AG04450 (cell line): Measurements from ENCODE around the gene NSMF. TPM values are rescaled to one million over a fixed set of nuclear protein-coding genes. Genes with fewer than 3 reads are reported as not detected.
A peak's percentile ranks its signal among the peaks of the same experiment; 100 is the strongest.
"Not testable (repeated sequence)": the region's sequence is repeated elsewhere in the genome, so short reads cannot be mapped to it uniquely, and the experiment has no call there.

Experiments
- CTCF ChIA-PET: fragments of 300-600, 350-600 bp; formaldehyde crosslinking; extraction: SDS; loops from one replicate; lab custom pipeline; 2022; ENCODE audit warnings: antibody characterized with exemption, inconsistent platforms; lab: Charles Lee
- POLR2A ChIA-PET: fragments of 350-600 bp; formaldehyde crosslinking; extraction: SDS; loops from one replicate; lab custom pipeline; 2021; ENCODE audit warnings: antibody characterized with exemption, inconsistent platforms; lab: Yijun Ruan, JAX
- DNase-seq: peaks from one replicate; pipeline ENCODE4 v3.0.0-alpha.2; 2011; ENCODE audit warnings: low read depth, low spot score
- H3K27ac ChIP-seq: one replicate; pipeline ENCODE4 v1.5.1; 2012; ENCODE audit warnings: low read depth, low read length, control low read depth
- H3K27me3 ChIP-seq: one replicate; pipeline ENCODE4 v1.6.0; 2012; ENCODE audit warnings: low read length; ENCODE audit not compliant: control insufficient read depth, insufficient read depth
- H3K4me3 ChIP-seq: 2 replicates; pipeline ENCODE4 v1.5.1; 2011; ENCODE audit warnings: mild to moderate bottlenecking, low read depth, low read length, control low read depth
- H3K9me3 ChIP-seq: 2 replicates; pipeline ENCODE4 v1.5.1; 2012; ENCODE audit warnings: low read length; ENCODE audit not compliant: control insufficient read depth, insufficient read depth
- polyA plus RNA-seq: library from polyadenylated mRNA; depleted of rRNA; stranded (reverse); fragments of >200 nt; gene quantifications from 2 replicates; pipeline ENCODE4 v1.2.3, GENCODE V29; 2011
- TF ChIP-seq, protein P1 (sequence below): IDR thresholded peaks from 2 replicates; pipeline ENCODE4 v1.5.1; 2011; ENCODE audit warnings: low read depth, low read length, control low read depth, inconsistent platforms

Gene NSMF
- polyA plus RNA-seq, 1 experiment = 20.7 TPM

GRCh38 chr9:137454145-137454596 is 5.0 kb downstream of the NSMF start:
- no peaks in the 10 kb centered on the region for H3K27me3 ChIP-seq
- DNase-seq = no peak
- no peaks in the 10 kb centered on the region; the same call in 1 of the 2 replicates for H3K9me3 ChIP-seq
- H3K27ac ChIP-seq = no peak overlapping the region
- CTCF ChIA-PET = no interaction called here
- TF ChIP-seq, protein P1, sequence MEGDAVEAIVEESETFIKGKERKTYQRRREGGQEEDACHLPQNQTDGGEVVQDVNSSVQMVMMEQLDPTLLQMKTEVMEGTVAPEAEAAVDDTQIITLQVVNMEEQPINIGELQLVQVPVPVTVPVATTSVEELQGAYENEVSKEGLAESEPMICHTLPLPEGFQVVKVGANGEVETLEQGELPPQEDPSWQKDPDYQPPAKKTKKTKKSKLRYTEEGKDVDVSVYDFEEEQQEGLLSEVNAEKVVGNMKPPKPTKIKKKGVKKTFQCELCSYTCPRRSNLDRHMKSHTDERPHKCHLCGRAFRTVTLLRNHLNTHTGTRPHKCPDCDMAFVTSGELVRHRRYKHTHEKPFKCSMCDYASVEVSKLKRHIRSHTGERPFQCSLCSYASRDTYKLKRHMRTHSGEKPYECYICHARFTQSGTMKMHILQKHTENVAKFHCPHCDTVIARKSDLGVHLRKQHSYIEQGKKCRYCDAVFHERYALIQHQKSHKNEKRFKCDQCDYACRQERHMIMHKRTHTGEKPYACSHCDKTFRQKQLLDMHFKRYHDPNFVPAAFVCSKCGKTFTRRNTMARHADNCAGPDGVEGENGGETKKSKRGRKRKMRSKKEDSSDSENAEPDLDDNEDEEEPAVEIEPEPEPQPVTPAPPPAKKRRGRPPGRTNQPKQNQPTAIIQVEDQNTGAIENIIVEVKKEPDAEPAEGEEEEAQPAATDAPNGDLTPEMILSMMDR = no peak
- no peak overlapping the region for H3K4me3 ChIP-seq
- POLR2A ChIA-PET = interaction anchor here (1.1 kb wide), 1 partner anchor 213 kb away, joined by 3 read pairs; the partner anchor contains the start of gene TUBB4B

DNA sequence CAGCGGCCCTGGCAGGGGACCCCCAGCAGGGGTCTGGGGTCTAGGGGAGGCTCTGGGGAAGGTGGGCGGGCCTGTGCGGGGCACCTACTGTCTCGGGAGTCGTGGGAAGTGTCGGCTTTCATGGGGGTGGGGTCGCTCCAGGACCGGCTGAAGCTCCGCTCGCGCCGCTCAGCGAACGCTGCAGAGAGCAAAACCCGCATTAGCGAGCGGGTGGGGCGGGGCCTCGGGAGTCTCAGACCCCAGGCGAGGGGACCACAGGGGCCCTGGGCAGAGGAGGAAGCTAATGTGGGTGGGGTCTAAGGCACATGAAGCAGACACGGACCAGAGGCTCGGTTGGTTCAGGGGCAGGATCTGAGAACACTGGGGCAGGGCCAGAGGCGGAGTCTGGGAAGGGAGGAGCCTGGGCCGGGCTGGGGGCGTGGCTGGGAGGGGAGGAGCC is 5.5 kb downstream of the NSMF start:
- ChIA-PET CTCF (no interaction called here), POLR2A (interaction anchor here (1.1 kb wide), 1 partner anchor 213 kb away, joined by 3 read pairs; the partner anchor contains the start of gene TUBB4B)
- H3K4me3 ChIP-seq = peak overlapping the region; percentile 31; the same call in 1 of the 2 replicates
- H3K27me3 ChIP-seq = no peaks in the 10 kb centered on the region
- no peaks in the 10 kb centered on the region; the same call in 1 of the 2 replicates for H3K9me3 ChIP-seq
- no peak overlapping the region for H3K27ac ChIP-seq
- TF ChIP-seq, protein P1 = no peak
- DNase-seq = peak; percentile 20

GRCh38 chr9:137452761-137453642 is 6.1 kb downstream of the NSMF start:
- no peak overlapping the region for H3K4me3 ChIP-seq
- no peaks in the 10 kb centered on the region for H3K27me3 ChIP-seq
- CTCF ChIA-PET = no interaction called here
- H3K9me3 ChIP-seq = no peaks in the 10 kb centered on the region; the same call in 1 of the 2 replicates
- POLR2A ChIA-PET = interaction anchor here (1.1 kb wide), 1 partner anchor 212 kb away, joined by 3 read pairs; the partner anchor contains the start of gene TUBB4B
- no peak for DNase-seq
- no peak overlapping the region for H3K27ac ChIP-seq
- TF ChIP-seq, protein P1 = no peak

DNA sequence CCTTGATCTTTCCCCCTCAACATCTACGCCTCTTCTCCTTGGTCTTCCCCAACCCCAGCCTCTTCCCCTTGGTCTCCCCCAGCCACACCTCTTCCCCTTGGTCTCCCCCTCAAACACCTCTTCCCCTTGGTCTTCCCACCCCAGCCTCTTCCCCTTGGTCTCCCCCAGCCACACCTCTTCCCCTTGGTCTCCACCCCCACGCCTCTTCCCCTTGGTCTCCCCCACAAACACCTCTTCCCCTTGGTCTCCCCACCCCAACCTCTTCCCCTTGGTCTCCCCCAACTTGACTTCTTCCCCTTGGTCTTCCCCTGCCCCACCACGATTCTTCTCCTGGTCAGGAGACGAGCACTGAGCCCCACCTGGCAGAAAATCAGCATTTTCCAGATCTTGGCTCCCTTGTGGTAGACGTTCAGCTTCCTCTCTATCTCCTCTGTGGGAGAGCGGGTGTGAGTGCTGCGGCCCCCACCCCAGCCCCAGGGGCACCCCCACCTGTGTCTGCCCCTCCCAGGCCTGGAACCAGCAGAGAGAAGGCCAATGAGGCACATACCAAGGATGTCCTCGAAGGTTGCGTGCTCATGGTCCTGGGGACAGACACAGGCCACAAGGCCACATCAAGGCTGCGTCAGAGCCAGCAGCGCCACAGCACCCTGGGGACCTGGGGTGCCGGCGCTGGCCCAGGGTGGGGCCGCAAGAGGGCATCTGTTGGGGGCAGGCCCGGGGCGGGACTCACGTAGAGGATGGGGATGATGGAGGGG is 7.0 kb downstream of the NSMF start:
- POLR2A ChIA-PET = no interaction called here
- no peak overlapping the region for H3K4me3 ChIP-seq
- DNase-seq = no peak
- CTCF ChIA-PET = no interaction called here
- H3K27me3 ChIP-seq = no peaks in the 10 kb centered on the region
- no peaks in the 10 kb centered on the region; the same call in 1 of the 2 replicates for H3K9me3 ChIP-seq
- TF ChIP-seq, protein P1 = no peak
- no peak overlapping the region for H3K27ac ChIP-seq

- DNase-seq, CTCF ChIA-PET, H3K27me3 ChIP-seq, H3K27ac ChIP-seq, POLR2A ChIA-PET, H3K4me3 ChIP-seq, H3K9me3 ChIP-seq: not testable (repeated sequence)
Measured at GRCh38 chr9:137451264-137452005, 7.7 kb downstream of the NSMF start.

- CTCF ChIA-PET, H3K9me3 ChIP-seq, DNase-seq, H3K4me3 ChIP-seq, POLR2A ChIA-PET, H3K27me3 ChIP-seq, H3K27ac ChIP-seq: not testable (repeated sequence)
Measured at GRCh38 chr9:137450539-137451222, 8.5 kb downstream of the NSMF start.
